Stimulated activated CD4-positive, alpha-beta T cell treated with anti-CD3 and anti-CD28 coated beads, Interleukin-15, amount 100 ng/mL, for 24 hours (primary cell): ENCODE data around the gene RMI2.
A peak's percentile ranks its signal among the peaks of the same experiment; 100 is the strongest.

Experiments
- DNase-seq: peaks from one replicate; pipeline ENCODE4 v3.0.0-alpha.2; 2020

Gene RMI2

GRCh38 chr16:11329071-11329491 lies 16.2 kb upstream of the RMI2 start:
- no peak for DNase-seq

GRCh38 chr16:11329891-11330290 lies 15.4 kb upstream of the RMI2 start:
- no peak for DNase-seq

GRCh38 chr16:11330526-11331237 lies 14.6 kb upstream of the RMI2 start:
- DNase-seq = no peak

GRCh38 chr16:11331967-11332366 lies 13.3 kb upstream of the RMI2 start:
- no peak for DNase-seq

- no peak for DNase-seq
Measured at GRCh38 chr16:11333010-11333409, 12.2 kb upstream of the RMI2 start.

GRCh38 chr16:11333702-11334101 lies 11.6 kb upstream of the RMI2 start:
- DNase-seq = no peak

- no peak for DNase-seq
Measured at GRCh38 chr16:11334831-11335404, 10.3 kb upstream of the RMI2 start.

GRCh38 chr16:11339075-11339474 lies 6.2 kb upstream of the RMI2 start:
- DNase-seq = no peak

GRCh38 chr16:11340710-11341109 lies 4.5 kb upstream of the RMI2 start:
- no peak for DNase-seq

- DNase-seq = no peak
Measured at GRCh38 chr16:11341371-11341770, 3.9 kb upstream of the RMI2 start.

GRCh38 chr16:11342021-11342855 lies 3.0 kb upstream of the RMI2 start:
- peak; percentile 31 for DNase-seq

- DNase-seq = no peak
Measured at GRCh38 chr16:11346700-11347319, 1.6 kb downstream of the RMI2 start.

GRCh38 chr16:11347831-11348230 lies 2.6 kb downstream of the RMI2 start:
- no peak for DNase-seq

- no peak for DNase-seq
Measured at GRCh38 chr16:11348737-11349598, 3.7 kb downstream of the RMI2 start.

- no peak for DNase-seq
Measured at GRCh38 chr16:11349599-11350276, 4.5 kb downstream of the RMI2 start.

GRCh38 chr16:11350519-11350918 lies 5.3 kb downstream of the RMI2 start:
- DNase-seq = no peak

GRCh38 chr16:11350921-11351335 lies 5.7 kb downstream of the RMI2 start:
- DNase-seq = no peak

GRCh38 chr16:11353158-11353557 lies 7.9 kb downstream of the RMI2 start:
- DNase-seq = no peak

GRCh38 chr16:11354407-11354732 lies 9.1 kb downstream of the RMI2 start:
- DNase-seq = no peak

- DNase-seq = peak; percentile 87
Measured at GRCh38 chr16:11354733-11355574, 9.7 kb downstream of the RMI2 start.

GRCh38 chr16:11355862-11356261 lies 10.6 kb downstream of the RMI2 start:
- no peak for DNase-seq
